Neuron (in vitro differentiated cells): ENCODE data around the gene SLC52A3.
"Not testable (repeated sequence)": the region's sequence is repeated elsewhere in the genome, so short reads cannot be mapped to it uniquely, and the experiment has no call there.

Experiments used
- H2AFZ ChIP-seq: one replicate; pipeline ENCODE4 v1.6.1; 2013; ENCODE audit warnings: low read depth, mild to moderate bottlenecking, inconsistent platforms, low read length, moderate library complexity
- H3K27me3 ChIP-seq: one replicate; pipeline ENCODE4 v1.6.1; 2013; ENCODE audit warnings: low read length; ENCODE audit not compliant: insufficient read depth
- H3K36me3 ChIP-seq: one replicate; pipeline ENCODE4 v1.6.1; 2013; ENCODE audit warnings: low read length; ENCODE audit not compliant: insufficient read depth
- H3K4me1 ChIP-seq: one replicate; pipeline ENCODE4 v1.6.1; 2013; ENCODE audit warnings: low read length; ENCODE audit not compliant: insufficient read depth
- H3K4me3 ChIP-seq: 2 replicates; pipeline ENCODE4 v1.5.1; 2013; ENCODE audit warnings: mild to moderate bottlenecking, low read length, moderate library complexity
- H3K9me3 ChIP-seq: one replicate; pipeline ENCODE4 v1.6.1; 2013; ENCODE audit warnings: low read length

The SLC52A3 gene

DNA sequence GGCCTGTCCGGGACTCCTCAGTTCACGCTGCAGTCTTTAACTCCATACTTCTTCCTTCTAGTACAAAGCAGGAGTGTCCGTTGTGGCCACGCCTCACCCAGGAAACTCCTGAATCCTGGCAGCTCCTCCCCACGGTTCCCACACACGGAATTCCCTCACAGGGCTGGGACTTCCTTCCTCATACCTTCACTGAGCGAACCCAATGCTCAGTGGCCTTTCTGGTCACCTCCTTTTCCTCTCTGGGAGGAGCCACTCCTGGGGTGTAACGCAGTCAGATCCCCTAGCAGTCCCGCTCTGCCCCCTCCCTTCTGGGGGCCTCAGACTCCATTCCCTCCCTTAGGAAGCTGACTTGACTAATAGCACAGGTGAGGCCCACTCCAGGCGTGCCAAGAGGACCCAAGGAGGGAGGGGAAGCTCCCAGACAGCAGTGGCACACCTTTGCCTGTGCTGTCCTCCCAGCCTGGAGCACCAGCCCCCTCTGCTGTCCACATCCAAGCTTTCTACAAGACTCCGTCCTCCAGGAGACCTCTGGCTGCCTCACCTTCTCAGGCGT, at the start of gene SLC52A3:
Gene SLC52A3 (minus strand): TSS at position 75 of the 553 bp plus-strand sequence. CDS start 2,726 bp downstream, outside the sequence.
- Histone ChIP-seq H3K4me1 (no peaks in the 10 kb centered on the region), H3K4me3 (no peak within 1 kb of the TSS), H3K27me3 (no peaks in the 10 kb centered on the region), H2AFZ (no peak within 1 kb of the TSS), H3K36me3 (no peaks in the 10 kb centered on the region), H3K9me3 (no peaks in the 10 kb centered on the region)

DNA sequence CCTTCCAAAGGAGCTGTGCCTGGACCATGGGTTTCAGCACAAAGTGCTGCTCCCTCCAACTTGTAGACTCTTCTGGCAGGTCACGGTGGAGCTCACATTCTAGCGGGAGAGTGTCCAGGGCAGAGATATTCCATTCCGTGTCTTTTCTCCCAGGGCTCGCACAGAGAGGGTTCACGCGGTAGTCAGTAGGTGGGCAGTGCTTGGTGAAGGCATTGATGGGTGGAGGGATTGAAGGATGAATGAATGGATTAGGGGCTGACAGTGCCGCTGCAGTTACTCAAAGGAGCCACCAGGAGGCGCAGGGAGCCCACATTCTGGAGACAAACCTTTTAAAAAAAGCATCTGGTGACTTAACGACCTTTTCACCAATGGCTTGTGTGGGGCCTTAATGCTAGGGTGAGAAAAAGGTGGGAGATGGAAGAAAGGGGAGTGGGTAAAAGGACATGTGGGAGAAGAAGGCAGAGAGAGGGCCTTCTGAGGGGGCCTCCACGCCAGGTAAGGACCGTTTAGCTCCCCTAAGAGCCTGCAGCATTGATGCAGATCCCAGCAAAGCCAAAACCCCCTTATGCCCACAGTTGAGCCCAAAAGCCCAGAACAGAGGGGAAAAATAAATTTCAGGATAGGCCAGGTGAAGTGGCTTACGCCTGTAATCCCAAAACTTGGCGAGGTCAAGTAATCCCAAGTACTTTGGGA, 47.8 kb upstream of the SLC52A3 start:
- no peaks in the 10 kb centered on the region for H3K36me3 ChIP-seq
- H3K4me3 ChIP-seq = no peak overlapping the region
- H2AFZ ChIP-seq = no peak overlapping the region
- no peaks in the 10 kb centered on the region for H3K27me3 ChIP-seq
- H3K9me3 ChIP-seq = no peaks in the 10 kb centered on the region
- peaks cover 3% of the 10 kb centered on the region for H3K4me1 ChIP-seq

DNA sequence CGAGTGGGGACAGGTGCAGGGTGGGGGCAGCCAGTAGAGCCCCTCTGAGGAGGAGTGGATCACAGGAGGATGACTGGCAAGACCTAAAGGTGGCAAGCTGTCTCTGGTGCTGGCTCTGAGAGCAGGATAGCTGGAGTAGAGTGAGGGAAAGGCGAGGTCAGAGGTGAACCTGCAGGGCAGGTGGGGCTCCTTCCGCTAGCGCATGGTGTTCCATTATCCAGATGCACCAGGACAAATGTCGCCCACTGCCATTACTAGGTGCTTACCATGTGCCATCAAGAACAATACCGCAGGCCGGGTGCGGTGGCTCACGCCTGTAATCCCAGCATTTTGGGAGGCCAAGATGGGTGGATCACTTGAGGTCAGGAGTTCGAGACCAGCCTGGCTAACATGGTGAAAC, 46.9 kb upstream of the SLC52A3 start:
- Histone ChIP-seq H2AFZ (no peak overlapping the region), H3K4me1 (peaks cover 3% of the 10 kb centered on the region), H3K27me3 (no peaks in the 10 kb centered on the region), H3K4me3 (no peak overlapping the region), H3K9me3 (no peaks in the 10 kb centered on the region), H3K36me3 (no peaks in the 10 kb centered on the region)

DNA sequence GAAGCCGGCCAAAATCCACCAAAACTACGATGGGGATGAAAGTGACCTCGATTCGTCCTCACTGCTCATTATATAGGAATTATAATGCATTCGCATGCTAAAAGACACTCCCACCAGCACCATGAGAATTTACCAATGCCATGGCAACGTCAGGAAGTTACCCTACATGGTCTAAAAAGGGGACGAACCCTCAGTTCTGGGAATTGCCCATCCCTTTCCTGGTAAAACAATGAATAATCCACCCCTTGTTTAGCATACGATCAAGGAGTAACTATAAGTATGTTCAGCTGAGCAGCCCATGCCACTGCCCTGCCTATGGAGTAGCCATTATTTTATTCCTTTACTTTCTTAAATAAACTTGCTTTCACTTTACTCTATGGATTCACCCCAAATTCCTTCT, 45.1 kb upstream of the SLC52A3 start:
- no peaks in the 10 kb centered on the region for H3K9me3 ChIP-seq
- no peaks in the 10 kb centered on the region for H3K27me3 ChIP-seq
- H3K4me1 ChIP-seq = peaks cover 3% of the 10 kb centered on the region
- no peak overlapping the region for H3K4me3 ChIP-seq
- no peaks in the 10 kb centered on the region for H3K36me3 ChIP-seq
- H2AFZ ChIP-seq = no peak overlapping the region

DNA sequence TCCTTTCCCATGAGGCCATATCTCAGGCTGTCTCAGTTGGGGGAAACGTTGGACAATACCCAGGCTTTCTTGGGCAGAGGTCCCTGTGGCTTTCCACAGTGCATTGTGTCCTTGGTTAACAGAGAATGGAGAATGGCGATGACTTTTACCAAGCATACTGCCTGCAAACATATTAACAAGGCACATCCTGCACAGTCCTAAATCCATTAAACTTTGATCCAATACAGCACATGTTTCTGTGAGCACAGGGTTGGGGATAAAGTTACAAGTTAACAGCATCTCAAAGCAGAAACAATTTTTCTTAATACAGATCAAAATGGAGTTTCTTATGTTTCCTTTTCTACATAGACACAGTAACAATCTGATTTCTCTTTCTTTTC, 44.1 kb upstream of the SLC52A3 start:
- not testable (repeated sequence) for H3K4me3 ChIP-seq, H2AFZ ChIP-seq, H3K4me1 ChIP-seq, H3K27me3 ChIP-seq, H3K36me3 ChIP-seq, H3K9me3 ChIP-seq

DNA sequence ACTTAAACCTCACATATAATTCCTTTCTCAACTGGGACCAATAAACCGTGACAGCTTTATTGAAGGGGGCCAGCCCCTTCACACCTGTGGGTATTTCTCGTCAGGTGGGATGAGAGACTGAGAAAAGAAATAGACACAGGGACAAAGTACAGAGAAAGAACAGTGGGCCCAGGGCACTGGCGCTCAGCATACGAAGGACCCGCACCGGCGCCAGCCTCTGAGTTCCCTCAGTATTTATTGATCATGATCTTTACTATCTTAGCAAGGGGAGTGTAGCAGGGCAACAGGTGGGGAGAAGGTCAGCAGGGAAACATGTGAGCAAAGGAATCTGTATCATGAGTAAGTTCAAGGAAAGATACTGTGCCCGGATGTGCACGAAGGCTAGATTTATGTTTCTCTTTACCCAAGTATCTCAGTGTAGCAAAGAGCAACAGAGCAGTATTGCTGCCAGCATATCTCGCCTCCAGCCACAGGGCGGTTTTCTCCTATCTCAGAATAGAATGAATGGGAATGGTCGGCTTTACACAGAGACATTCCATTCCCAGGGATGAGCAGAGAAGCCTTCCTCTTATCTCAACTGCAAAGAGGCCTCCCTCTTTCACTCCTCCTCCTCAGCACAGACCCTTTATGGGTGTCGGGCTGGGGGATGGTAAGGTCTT, 43.6 kb upstream of the SLC52A3 start:
- not testable (repeated sequence) for H3K27me3 ChIP-seq, H3K4me3 ChIP-seq, H3K4me1 ChIP-seq, H3K9me3 ChIP-seq, H2AFZ ChIP-seq, H3K36me3 ChIP-seq

DNA sequence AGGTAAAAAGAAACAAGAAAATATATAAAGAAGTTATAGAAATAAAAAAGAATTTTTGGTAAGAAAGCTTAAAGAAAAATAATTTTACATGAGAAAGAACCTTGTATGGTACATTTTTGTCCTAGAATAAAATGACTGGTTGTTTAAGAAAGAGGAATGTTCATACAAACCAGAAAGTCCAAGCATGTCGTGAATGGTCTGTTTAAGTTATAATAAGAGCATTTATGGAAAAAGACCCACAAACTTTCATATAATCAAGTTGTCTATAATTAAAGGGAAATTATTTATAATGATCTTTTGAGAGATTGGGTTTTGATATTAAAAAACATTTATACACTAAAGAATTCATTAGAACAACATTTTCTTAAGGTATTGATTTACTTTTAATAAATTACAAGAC, 37.4 kb upstream of the SLC52A3 start:
- Histone ChIP-seq H3K4me3 (no peak overlapping the region), H2AFZ (no peak overlapping the region), H3K27me3 (no peaks in the 10 kb centered on the region), H3K4me1 (no peaks in the 10 kb centered on the region), H3K36me3 (no peaks in the 10 kb centered on the region), H3K9me3 (peaks cover 2% of the 10 kb centered on the region)

DNA sequence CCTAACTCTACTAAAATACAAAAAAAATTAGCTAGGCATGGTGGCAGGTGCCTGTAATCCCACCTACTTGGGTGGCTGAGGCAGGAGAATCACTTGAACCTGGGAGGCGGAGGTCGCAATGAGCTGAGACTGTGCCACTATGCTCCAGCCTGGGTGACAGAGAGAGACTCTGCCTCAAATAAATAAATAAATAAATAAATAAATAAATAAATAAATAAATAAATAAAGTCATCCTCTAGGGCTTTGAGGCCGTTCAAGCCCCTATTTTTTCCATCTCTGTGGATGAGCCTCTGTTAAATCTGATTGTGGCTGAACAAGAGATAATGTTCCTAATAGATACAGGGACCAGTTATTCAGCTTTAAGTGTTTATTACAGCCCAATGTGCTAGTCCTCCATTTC, 33.4 kb upstream of the SLC52A3 start:
- H3K36me3 ChIP-seq = no peaks in the 10 kb centered on the region
- peaks cover 2% of the 10 kb centered on the region for H3K9me3 ChIP-seq
- no peaks in the 10 kb centered on the region for H3K4me1 ChIP-seq
- H3K27me3 ChIP-seq = peaks cover 5% of the 10 kb centered on the region
- no peak overlapping the region for H2AFZ ChIP-seq
- H3K4me3 ChIP-seq = no peak overlapping the region

DNA sequence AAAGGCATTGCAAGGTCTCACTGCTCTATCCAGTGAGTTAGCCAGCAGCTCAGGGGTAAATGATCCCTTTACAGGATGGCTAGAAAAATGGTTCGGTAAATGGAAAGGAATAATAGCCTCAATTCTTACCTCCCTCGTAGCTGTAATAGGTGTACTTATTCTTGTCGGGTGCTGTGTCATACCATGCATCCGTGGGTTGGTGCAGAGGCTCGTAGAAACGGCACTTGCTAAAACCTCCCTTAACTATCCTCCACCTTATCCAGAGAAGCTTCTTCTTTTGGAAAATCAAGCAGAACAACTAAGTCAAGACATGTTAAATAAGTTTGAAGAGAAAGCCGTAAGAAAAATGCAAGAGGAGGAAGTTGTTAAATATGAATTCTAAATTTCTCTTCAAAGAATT, 31.7 kb upstream of the SLC52A3 start:
- not testable (repeated sequence) for H3K9me3 ChIP-seq, H3K27me3 ChIP-seq, H3K4me3 ChIP-seq, H3K36me3 ChIP-seq, H2AFZ ChIP-seq, H3K4me1 ChIP-seq

DNA sequence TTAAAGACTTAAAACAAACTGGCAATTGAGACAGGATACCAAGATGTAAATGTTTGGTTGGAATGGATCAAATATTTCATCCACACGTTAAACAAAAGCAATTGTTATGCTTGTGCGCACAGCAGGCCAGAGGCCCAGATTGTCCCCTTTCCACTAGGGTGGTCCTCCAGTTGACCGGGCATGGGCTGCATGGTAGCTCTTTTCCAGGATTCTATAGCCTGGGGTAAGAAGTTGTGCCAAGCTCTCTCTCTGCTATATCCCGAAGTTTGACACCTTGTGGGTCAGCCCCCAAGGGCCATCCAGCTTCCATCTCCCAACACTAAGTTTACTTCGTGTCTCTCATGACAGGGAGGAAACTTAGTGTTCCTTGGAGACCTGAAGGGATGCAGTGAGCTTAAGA, 30.4 kb upstream of the SLC52A3 start:
- not testable (repeated sequence) for H3K27me3 ChIP-seq, H3K4me3 ChIP-seq, H3K9me3 ChIP-seq, H3K4me1 ChIP-seq, H2AFZ ChIP-seq, H3K36me3 ChIP-seq

DNA sequence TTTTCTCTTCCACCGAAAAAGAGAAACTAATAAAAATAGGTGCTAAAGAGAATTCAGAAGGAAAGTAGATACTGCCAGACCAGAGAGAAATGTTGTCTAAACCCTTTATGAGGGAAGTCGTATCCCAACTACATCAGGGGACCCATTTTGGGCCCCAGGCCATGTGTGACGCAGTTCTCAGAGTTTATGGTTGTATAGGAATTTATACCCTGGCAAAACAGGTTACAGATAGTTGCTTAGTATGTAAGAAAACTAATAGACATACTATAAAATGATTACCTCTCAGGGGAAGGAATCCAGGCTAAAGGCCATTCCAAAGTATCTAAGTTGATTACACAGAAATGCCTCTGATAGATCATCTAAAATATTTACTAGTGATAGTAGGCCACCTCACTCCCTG, 28.6 kb upstream of the SLC52A3 start:
- H3K36me3 ChIP-seq = no peaks in the 10 kb centered on the region
- H3K9me3 ChIP-seq = no peaks in the 10 kb centered on the region
- no peak overlapping the region for H2AFZ ChIP-seq
- H3K4me1 ChIP-seq = no peaks in the 10 kb centered on the region
- no peak overlapping the region for H3K4me3 ChIP-seq
- H3K27me3 ChIP-seq = peaks cover 12% of the 10 kb centered on the region

DNA sequence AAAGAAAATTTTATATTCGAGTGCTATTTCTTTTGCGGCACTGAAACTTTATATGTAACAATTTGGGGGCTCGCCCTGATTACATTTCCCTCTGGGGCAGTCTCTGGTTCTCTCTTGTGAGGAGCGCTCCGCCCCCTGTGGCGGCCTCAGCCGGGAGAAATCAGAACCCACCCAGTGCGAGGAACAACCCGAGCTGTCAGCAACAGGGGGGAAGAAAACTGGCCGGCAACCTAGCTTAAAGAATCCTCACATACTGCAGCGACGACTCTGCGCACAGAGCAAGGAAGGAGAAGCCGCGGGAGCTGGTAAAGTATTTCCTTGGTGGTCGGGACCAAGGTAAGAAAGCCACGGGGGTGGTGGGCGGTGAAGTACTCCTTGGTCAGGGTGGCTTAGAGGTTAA, 23.9 kb upstream of the SLC52A3 start:
- Histone ChIP-seq H3K27me3 (peaks cover 14% of the 10 kb centered on the region), H3K4me1 (no peaks in the 10 kb centered on the region), H2AFZ (no peak overlapping the region), H3K9me3 (no peaks in the 10 kb centered on the region), H3K36me3 (no peaks in the 10 kb centered on the region), H3K4me3 (no peak overlapping the region)

DNA sequence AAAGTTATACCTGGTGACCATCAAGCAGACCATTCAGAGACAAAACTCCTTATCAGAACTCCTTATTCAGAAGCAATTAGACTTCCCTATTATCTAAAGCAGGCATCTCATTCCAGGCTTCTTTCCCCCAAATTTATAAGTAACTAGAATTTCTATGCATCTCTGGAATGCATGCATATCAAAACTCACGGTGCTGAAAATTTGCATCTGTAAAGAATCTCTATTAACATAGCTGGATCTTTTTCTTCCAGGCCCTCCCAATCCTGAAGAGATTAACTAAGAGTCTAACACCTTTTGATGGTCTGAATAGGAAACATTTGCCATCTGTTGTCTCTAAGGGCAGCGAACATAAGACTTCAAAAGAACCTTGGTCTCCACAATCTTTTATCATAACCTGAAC, 22.8 kb upstream of the SLC52A3 start:
- H3K36me3 ChIP-seq = no peaks in the 10 kb centered on the region
- no peaks in the 10 kb centered on the region for H3K4me1 ChIP-seq
- H3K4me3 ChIP-seq = no peak overlapping the region
- no peaks in the 10 kb centered on the region for H3K9me3 ChIP-seq
- peaks cover 13% of the 10 kb centered on the region for H3K27me3 ChIP-seq
- no peak overlapping the region for H2AFZ ChIP-seq

DNA sequence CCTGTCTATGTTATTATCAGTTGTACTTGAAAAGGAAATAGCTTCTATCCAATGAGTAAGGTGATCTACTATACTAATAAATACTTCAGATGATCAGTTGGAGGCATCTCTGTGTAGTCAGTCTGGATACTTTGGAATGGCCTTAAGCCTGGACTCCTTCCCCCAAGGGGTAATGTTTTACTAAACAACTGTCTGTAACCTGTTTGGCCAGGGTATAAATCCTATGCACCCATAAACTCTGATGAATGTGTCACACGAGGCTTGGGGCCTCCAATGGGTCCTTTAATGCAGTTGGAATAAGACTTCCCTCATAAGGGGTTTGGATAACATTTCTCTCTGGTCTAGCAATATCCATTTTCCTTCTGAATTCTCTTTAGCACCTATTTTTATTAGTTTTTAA, 19.5 kb upstream of the SLC52A3 start:
- no peak overlapping the region for H3K4me3 ChIP-seq
- H3K9me3 ChIP-seq = no peaks in the 10 kb centered on the region
- no peaks in the 10 kb centered on the region for H3K36me3 ChIP-seq
- H3K4me1 ChIP-seq = no peaks in the 10 kb centered on the region
- H3K27me3 ChIP-seq = peaks cover 9% of the 10 kb centered on the region
- no peak overlapping the region for H2AFZ ChIP-seq
